ENCODE data around the gene OSBPL2. TPM values are rescaled to one million over a fixed set of nuclear protein-coding genes. Genes with fewer than 3 reads are reported as not detected.

The OSBPL2 gene
- polyA plus RNA-seq, 4 donors, result 19.9 to 36.9 (median 29.3) TPM

DNA sequence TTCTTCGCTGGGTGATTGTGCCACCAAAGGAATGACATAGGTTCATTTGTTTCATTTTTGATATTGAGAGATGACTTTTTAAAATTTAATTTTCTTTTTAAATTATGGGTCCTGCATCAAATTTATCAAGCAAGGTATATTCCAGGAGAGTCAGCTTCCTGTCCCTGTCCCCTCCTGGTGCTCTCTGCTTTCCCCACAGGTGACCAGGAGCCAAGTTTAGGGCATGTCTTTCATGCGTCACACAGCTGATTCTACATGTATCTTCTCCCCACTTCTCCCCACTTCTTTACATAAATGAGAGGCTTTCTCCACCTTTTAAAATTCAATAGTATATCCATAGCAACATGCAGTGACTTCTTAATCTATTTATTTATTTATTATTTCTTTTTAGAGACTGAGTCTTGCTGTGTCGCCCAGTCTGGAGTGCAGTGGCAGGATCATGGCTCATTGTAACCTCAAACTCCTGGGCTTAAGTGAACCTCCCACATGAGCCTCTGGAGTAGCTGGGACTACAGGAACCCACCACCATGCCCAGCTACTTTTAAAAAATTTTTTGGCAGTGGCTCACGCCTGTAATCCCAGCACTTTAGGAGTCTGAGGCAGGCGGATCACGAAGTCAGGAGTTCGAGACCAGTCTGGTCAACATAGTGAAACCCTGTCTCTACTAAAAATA lies 30.0 kb downstream of the OSBPL2 start:
- Histone ChIP-seq H3K9me3 (ENCODE audit: control insufficient read depth in 2 of 2, insufficient read depth in 1 of 2, low read depth in 1 of 2, low read length in 1 of 2) (peaks cover 0 to 15% of the 10 kb centered on the region in 2 donors), H3K27me3 (ENCODE audit: control insufficient read depth in 3 of 3, insufficient read depth in 3 of 3, low read length in 3 of 3) (no peaks in the 10 kb centered on the region), H3K27ac (ENCODE audit: low read depth in 1 of 3, low read length in 2 of 3) (no peak overlapping the region), H3K36me3 (ENCODE audit: control insufficient read depth in 3 of 3, insufficient read depth in 2 of 3, low read depth in 1 of 3, low read length in 3 of 3) (peaks cover 4 to 82% (median 25%) of the 10 kb centered on the region in 3 donors), H3K4me1 (ENCODE audit: control insufficient read depth in 3 of 3, insufficient read depth in 2 of 3, low read depth in 1 of 3, low read length in 2 of 3) (no peaks in the 10 kb centered on the region), H3K4me3 (ENCODE audit: low read depth in 1 of 3, low read length in 3 of 3) (no peak overlapping the region)
- FAIRE-seq (no peak), DNase-seq (no peak)
- WGBS, 3 donors, result 81 to 83% (median 82%) methylated on average over 7 of the region's 7 CpGs

DNA sequence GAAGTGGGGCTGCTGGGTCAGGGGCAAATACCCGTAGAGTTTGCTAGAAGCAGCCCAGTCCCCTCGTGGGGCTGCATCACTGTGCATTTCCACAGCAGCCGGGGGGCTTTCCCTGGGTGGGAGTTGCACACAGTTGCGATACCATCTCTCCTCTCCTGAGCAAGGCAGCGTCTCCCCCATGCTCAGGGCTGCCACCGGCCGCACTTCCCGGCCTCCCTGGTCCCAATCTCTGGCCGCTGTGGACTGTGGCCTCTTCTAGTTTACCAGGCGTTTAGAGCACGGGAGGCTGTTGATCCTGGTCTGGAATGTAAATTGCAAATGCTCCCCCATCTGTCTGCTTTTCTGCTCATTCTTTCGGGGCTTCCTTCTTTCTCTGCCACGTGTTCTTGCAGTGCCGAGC lies 31.1 kb downstream of the OSBPL2 start:
- Histone ChIP-seq H3K27me3 (ENCODE audit: control insufficient read depth in 3 of 3, insufficient read depth in 3 of 3, low read length in 3 of 3) (no peaks in the 10 kb centered on the region), H3K9me3 (ENCODE audit: control insufficient read depth in 2 of 2, insufficient read depth in 1 of 2, low read depth in 1 of 2, low read length in 1 of 2) (peaks cover 0 to 11% of the 10 kb centered on the region in 2 donors), H3K36me3 (ENCODE audit: control insufficient read depth in 3 of 3, insufficient read depth in 2 of 3, low read depth in 1 of 3, low read length in 3 of 3) (peaks cover 10 to 82% (median 21%) of the 10 kb centered on the region in 3 donors), H3K4me3 (ENCODE audit: low read depth in 1 of 3, low read length in 3 of 3) (no peak overlapping the region), H3K4me1 (ENCODE audit: control insufficient read depth in 3 of 3, insufficient read depth in 2 of 3, low read depth in 1 of 3, low read length in 2 of 3) (no peaks in the 10 kb centered on the region), H3K27ac (ENCODE audit: low read depth in 1 of 3, low read length in 2 of 3) (no peak overlapping the region)
- 88 to 91% (median 90%) methylated on average over 13 to 14 of the region's 14 CpGs for WGBS, 3 donors
- FAIRE-seq (no peak), DNase-seq (no peak)

DNA sequence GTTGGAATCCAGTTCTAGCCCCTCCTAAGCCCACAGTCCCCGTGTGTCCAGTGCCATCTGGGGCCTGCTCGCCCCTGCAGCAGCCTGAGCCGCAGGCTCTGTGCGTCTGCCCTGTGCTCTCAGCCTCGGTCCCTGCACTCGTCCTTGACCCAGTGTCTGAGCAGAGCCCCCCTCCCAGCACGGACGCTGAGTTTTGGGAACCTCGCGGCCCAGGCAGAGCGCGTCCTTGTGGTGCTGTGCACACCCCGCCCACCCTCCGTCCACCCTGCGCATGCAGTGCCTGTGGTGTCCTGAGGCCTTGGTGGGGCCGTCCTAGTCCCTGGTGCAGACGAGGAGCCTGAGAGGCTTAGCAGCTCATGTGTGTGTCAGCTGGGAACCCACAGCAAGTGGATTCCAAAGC lies 31.6 kb downstream of the OSBPL2 start:
- DNase-seq (no peak), FAIRE-seq (no peak)
- WGBS, 3 donors, result 89 to 95% (median 92%) methylated on average over 17 of the region's 17 CpGs
- H3K27ac ChIP-seq (ENCODE audit: low read depth in 1 of 3, low read length in 2 of 3), result no peak overlapping the region
- H3K36me3 ChIP-seq (ENCODE audit: control insufficient read depth in 3 of 3, insufficient read depth in 2 of 3, low read depth in 1 of 3, low read length in 3 of 3), result peaks cover 10 to 80% (median 21%) of the 10 kb centered on the region in 3 donors
- H3K9me3 ChIP-seq (ENCODE audit: control insufficient read depth in 2 of 2, insufficient read depth in 1 of 2, low read depth in 1 of 2, low read length in 1 of 2), result peaks cover 0 to 6% of the 10 kb centered on the region in 2 donors
- no peaks in the 10 kb centered on the region for H3K27me3 ChIP-seq (ENCODE audit: control insufficient read depth in 3 of 3, insufficient read depth in 3 of 3, low read length in 3 of 3)
- no peak overlapping the region for H3K4me3 ChIP-seq (ENCODE audit: low read depth in 1 of 3, low read length in 3 of 3)
- no peaks in the 10 kb centered on the region for H3K4me1 ChIP-seq (ENCODE audit: control insufficient read depth in 3 of 3, insufficient read depth in 2 of 3, low read depth in 1 of 3, low read length in 2 of 3)

- Histone ChIP-seq H3K27ac (ENCODE audit: low read depth in 1 of 3, low read length in 2 of 3) (no peak overlapping the region), H3K27me3 (ENCODE audit: control insufficient read depth in 3 of 3, insufficient read depth in 3 of 3, low read length in 3 of 3) (no peaks in the 10 kb centered on the region), H3K4me3 (ENCODE audit: low read depth in 1 of 3, low read length in 3 of 3) (no peak overlapping the region), H3K9me3 (ENCODE audit: control insufficient read depth in 2 of 2, insufficient read depth in 1 of 2, low read depth in 1 of 2, low read length in 1 of 2) (no peaks in the 10 kb centered on the region), H3K36me3 (ENCODE audit: control insufficient read depth in 3 of 3, insufficient read depth in 2 of 3, low read depth in 1 of 3, low read length in 3 of 3) (peaks cover 10 to 79% (median 18%) of the 10 kb centered on the region in 3 donors), H3K4me1 (ENCODE audit: control insufficient read depth in 3 of 3, insufficient read depth in 2 of 3, low read depth in 1 of 3, low read length in 2 of 3) (no peaks in the 10 kb centered on the region)
- DNase-seq (no peak), FAIRE-seq (no peak)
- 85 to 91% (median 87%) methylated on average over 10 of the region's 10 CpGs for WGBS, 3 donors
Measured at GRCh38 chr20:62272200-62272599, 33.9 kb downstream of the OSBPL2 start.

DNA sequence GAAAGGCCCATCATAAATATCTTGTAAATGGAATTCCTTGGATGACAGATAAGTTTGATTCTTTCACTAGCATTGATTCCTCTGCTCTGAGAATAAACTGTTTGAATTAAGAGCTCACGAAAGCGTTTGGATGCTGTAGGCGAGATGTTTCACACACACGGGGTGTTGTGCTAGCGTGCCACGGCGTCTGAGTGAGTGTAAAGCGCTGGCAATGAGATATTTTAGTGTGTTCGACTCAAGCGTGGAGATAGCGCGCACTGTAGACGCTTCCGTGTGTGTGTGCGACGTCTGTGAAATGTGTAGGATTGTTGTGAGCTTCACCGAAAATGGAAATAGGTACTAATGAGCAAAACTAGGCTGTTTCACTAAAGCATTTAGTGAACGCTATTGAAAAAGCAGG lies 35.1 kb downstream of the OSBPL2 start:
- FAIRE-seq (no peak), DNase-seq (no peak)
- Histone ChIP-seq H3K4me1 (ENCODE audit: control insufficient read depth in 3 of 3, insufficient read depth in 2 of 3, low read depth in 1 of 3, low read length in 2 of 3) (no peaks in the 10 kb centered on the region), H3K4me3 (ENCODE audit: low read depth in 1 of 3, low read length in 3 of 3) (no peak overlapping the region), H3K27ac (ENCODE audit: low read depth in 1 of 3, low read length in 2 of 3) (no peak overlapping the region), H3K27me3 (ENCODE audit: control insufficient read depth in 3 of 3, insufficient read depth in 3 of 3, low read length in 3 of 3) (no peaks in the 10 kb centered on the region), H3K36me3 (ENCODE audit: control insufficient read depth in 3 of 3, insufficient read depth in 2 of 3, low read depth in 1 of 3, low read length in 3 of 3) (peaks cover 10 to 77% (median 20%) of the 10 kb centered on the region in 3 donors), H3K9me3 (ENCODE audit: control insufficient read depth in 2 of 2, insufficient read depth in 1 of 2, low read depth in 1 of 2, low read length in 1 of 2) (no peaks in the 10 kb centered on the region)
- 95 to 96% (median 96%) methylated on average over 18 of the region's 18 CpGs for WGBS, 3 donors

GRCh38 chr20:62274332-62274950 lies 36.1 kb downstream of the OSBPL2 start:
- peaks cover 13 to 75% (median 15%) of the 10 kb centered on the region in 3 donors for H3K36me3 ChIP-seq (ENCODE audit: control insufficient read depth in 3 of 3, insufficient read depth in 2 of 3, low read depth in 1 of 3, low read length in 3 of 3)
- H3K4me3 ChIP-seq (ENCODE audit: low read depth in 1 of 3, low read length in 3 of 3), result no peak overlapping the region
- no peaks in the 10 kb centered on the region for H3K27me3 ChIP-seq (ENCODE audit: control insufficient read depth in 3 of 3, insufficient read depth in 3 of 3, low read length in 3 of 3)
- H3K9me3 ChIP-seq (ENCODE audit: control insufficient read depth in 2 of 2, insufficient read depth in 1 of 2, low read depth in 1 of 2, low read length in 1 of 2), result no peaks in the 10 kb centered on the region
- FAIRE-seq (no peak), DNase-seq (no peak)
- 82 to 84% (median 82%) methylated on average over 13 of the region's 13 CpGs for WGBS, 3 donors
- no peak overlapping the region for H3K27ac ChIP-seq (ENCODE audit: low read depth in 1 of 3, low read length in 2 of 3)
- H3K4me1 ChIP-seq (ENCODE audit: control insufficient read depth in 3 of 3, insufficient read depth in 2 of 3, low read depth in 1 of 3, low read length in 2 of 3), result no peaks in the 10 kb centered on the region

DNA sequence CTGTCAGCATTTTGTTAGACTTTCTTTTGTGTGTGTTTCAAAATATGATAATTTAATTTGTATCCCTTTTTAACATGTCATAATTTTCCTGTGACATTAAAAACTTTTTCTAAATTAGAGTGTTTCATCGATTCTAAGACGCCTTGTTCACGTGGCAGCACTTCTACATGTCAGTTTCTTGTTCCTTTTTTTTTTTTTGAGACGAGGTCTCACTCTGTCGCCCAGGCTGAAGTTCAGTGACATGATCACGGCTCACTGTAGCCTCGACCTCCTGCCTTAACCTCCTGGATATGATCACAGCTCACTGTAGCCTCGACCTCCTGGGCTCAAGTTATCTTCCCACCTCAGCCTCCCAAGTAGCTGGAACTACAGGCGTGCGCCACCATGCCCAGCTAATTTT lies 36.9 kb downstream of the OSBPL2 start:
- 86 to 92% (median 91%) methylated on average over 10 of the region's 10 CpGs for WGBS, 3 donors
- no peak for DNase-seq
- peaks cover 16 to 75% (median 20%) of the 10 kb centered on the region in 3 donors for H3K36me3 ChIP-seq (ENCODE audit: control insufficient read depth in 3 of 3, insufficient read depth in 2 of 3, low read depth in 1 of 3, low read length in 3 of 3)
- H3K4me3 ChIP-seq (ENCODE audit: low read depth in 1 of 3, low read length in 3 of 3), result no peak overlapping the region
- H3K27me3 ChIP-seq (ENCODE audit: control insufficient read depth in 3 of 3, insufficient read depth in 3 of 3, low read length in 3 of 3), result no peaks in the 10 kb centered on the region
- no peaks in the 10 kb centered on the region for H3K9me3 ChIP-seq (ENCODE audit: control insufficient read depth in 2 of 2, insufficient read depth in 1 of 2, low read depth in 1 of 2, low read length in 1 of 2)
- H3K27ac ChIP-seq (ENCODE audit: low read depth in 1 of 3, low read length in 2 of 3), result no peak overlapping the region
- H3K4me1 ChIP-seq (ENCODE audit: control insufficient read depth in 3 of 3, insufficient read depth in 2 of 3, low read depth in 1 of 3, low read length in 2 of 3), result no peaks in the 10 kb centered on the region
- FAIRE-seq, result no peak

GRCh38 chr20:62276439-62276838 lies 38.1 kb downstream of the OSBPL2 start:
- FAIRE-seq, result no peak
- no peak for DNase-seq
- no peaks in the 10 kb centered on the region for H3K27me3 ChIP-seq (ENCODE audit: control insufficient read depth in 3 of 3, insufficient read depth in 3 of 3, low read length in 3 of 3)
- 79 to 88% (median 87%) methylated on average over 6 of the region's 6 CpGs for WGBS, 3 donors
- no peaks in the 10 kb centered on the region for H3K4me1 ChIP-seq (ENCODE audit: control insufficient read depth in 3 of 3, insufficient read depth in 2 of 3, low read depth in 1 of 3, low read length in 2 of 3)
- H3K9me3 ChIP-seq (ENCODE audit: control insufficient read depth in 2 of 2, insufficient read depth in 1 of 2, low read depth in 1 of 2, low read length in 1 of 2), result no peaks in the 10 kb centered on the region
- no peak overlapping the region for H3K4me3 ChIP-seq (ENCODE audit: low read depth in 1 of 3, low read length in 3 of 3)
- peaks cover 17 to 82% (median 31%) of the 10 kb centered on the region in 3 donors for H3K36me3 ChIP-seq (ENCODE audit: control insufficient read depth in 3 of 3, insufficient read depth in 2 of 3, low read depth in 1 of 3, low read length in 3 of 3)
- no peak overlapping the region for H3K27ac ChIP-seq (ENCODE audit: low read depth in 1 of 3, low read length in 2 of 3)
